A549 (cell line): ENCODE measurements around the gene ANGPTL3. TPM values are rescaled to one million over a fixed set of nuclear protein-coding genes. Genes with fewer than 3 reads are reported as not detected.

Source experiments
- ATAC-seq, 2 experiments: fragments of 200-7000 bp in 1 of 2; fragments of >200 bp in 1 of 2; cut with Nextera tagmentation in 1 of 2; cut with Tn5 transposase in 1 of 2; 3 replicates each; pipeline versions ENCODE4 v1.8.0 to v1.9.1; 2018 to 2020; ENCODE audit warnings: mild to moderate bottlenecking in 1 of 2, moderate library complexity in 1 of 2
- CTCF ChIA-PET: fragments of 300-600 bp; sonication (Branson Sonifier 250); formaldehyde crosslinking; extraction: SDS; loops from one replicate; lab custom pipeline; 2021; ENCODE audit warnings: antibody characterized with exemption, inconsistent platforms; lab: Yijun Ruan, JAX
- POLR2A ChIA-PET: fragments of 350-600 bp; formaldehyde crosslinking; extraction: SDS; loops from one replicate; lab custom pipeline; 2021; ENCODE audit warnings: antibody characterized with exemption, inconsistent platforms; lab: Yijun Ruan, JAX
- DNase-seq, 2 experiments: peaks; one replicate each; pipeline versions ENCODE4 v3.0.0 to v3.0.0-alpha.2; 2011 to 2016; ENCODE audit warnings: low read depth in 1 of 2, low spot score in 1 of 2
- FAIRE-seq: peaks from 2 replicates; lab custom pipeline; 2011; peaks lifted over from hg19 to GRCh38; lab: Jason Lieb, UNC
- H3K27ac ChIP-seq, 2 experiments: fragments of >200 bp; sonication (Bioruptor Twin); formaldehyde crosslinking; 3 replicates each; pipeline ENCODE4 v1.5.1; 2016 to 2017
- H3K4me1 ChIP-seq: fragments of >200 bp; sonication (Bioruptor Twin); formaldehyde crosslinking; 3 replicates; pipeline ENCODE4 v1.6.1; 2016
- H3K4me2 ChIP-seq: fragments of >200 bp; sonication (Bioruptor Twin); formaldehyde crosslinking; 3 replicates; pipeline ENCODE4 v1.6.1; 2016
- H3K4me3 ChIP-seq: fragments of >200 bp; sonication (Bioruptor Twin); formaldehyde crosslinking; 3 replicates; pipeline ENCODE4 v1.5.1; 2016
- H3K9me3 ChIP-seq: fragments of >200 bp; sonication (Bioruptor Twin); formaldehyde crosslinking; 3 replicates; pipeline ENCODE4 v1.6.1; 2016
- ATOH8 ChIP-seq: fragments of 250-450 bp; sonication (Bioruptor Pico); IDR thresholded peaks from 2 replicates; pipeline ENCODE4 v1.5.0; 2020; ENCODE audit warnings: low read depth, mild to moderate bottlenecking, moderate library complexity
- BCL3 ChIP-seq: fragments of >200 bp; sonication (Bioruptor Twin); formaldehyde crosslinking; IDR thresholded peaks from 3 replicates; pipeline ENCODE4 v1.6.1; 2016
- HMGXB4 ChIP-seq: fragments of 250-450 bp; sonication (Bioruptor Pico); IDR thresholded peaks from 2 replicates; pipeline ENCODE4 v1.5.0; 2021; ENCODE audit warnings: mild to moderate bottlenecking, moderate library complexity, borderline replicate concordance
- HOXA7 ChIP-seq: fragments of 250-450 bp; sonication (Bioruptor Pico); IDR thresholded peaks from 2 replicates; pipeline ENCODE4 v1.5.0; 2020; ENCODE audit warnings: mild to moderate bottlenecking, moderate library complexity
- JUN ChIP-seq, 2 experiments: fragments of >200 bp; sonication (Bioruptor Twin); formaldehyde crosslinking; IDR thresholded peaks; 2 replicates in 1 of 2; 3 replicates in 1 of 2; pipeline ENCODE4 v1.6.1; 2016 to 2017
- KDM5A ChIP-seq: fragments of 200-600 bp; sonication (generic); IDR thresholded peaks from 2 replicates; pipeline ENCODE4 v1.6.1; 2016; ENCODE audit warnings: antibody characterized with exemption, mild to moderate bottlenecking
- MAFK ChIP-seq: fragments of 450-650 bp; IDR thresholded peaks from 2 replicates; pipeline ENCODE4 v1.6.1; 2014; ENCODE audit not compliant: partially characterized antibody
- MYC ChIP-seq: IDR thresholded peaks from 2 replicates; pipeline ENCODE4 v1.6.1; 2012; ENCODE audit warnings: mild to moderate bottlenecking, inconsistent platforms, low read length, improper control_type of control experiment, borderline replicate concordance
- RFX5 ChIP-seq: fragments of 450-650 bp; IDR thresholded peaks from 2 replicates; pipeline ENCODE4 v1.7.1; 2014; ENCODE audit warnings: antibody characterized with exemption, mild to moderate bottlenecking, moderate library complexity
- RNF2 ChIP-seq: fragments of 200-600 bp; sonication (generic); IDR thresholded peaks from 2 replicates; pipeline ENCODE4 v1.6.1; 2016; ENCODE audit warnings: low read depth, mild to moderate bottlenecking, antibody characterized with exemption, moderate library complexity, borderline replicate concordance
- TP53 ChIP-seq: fragments of 250-450 bp; sonication (Bioruptor Pico); IDR thresholded peaks from 2 replicates; pipeline ENCODE4 v1.5.0; 2021; ENCODE audit warnings: mild to moderate bottlenecking, moderate library complexity
- USF2 ChIP-seq: fragments of 450-650 bp; IDR thresholded peaks from 2 replicates; pipeline ENCODE4 v1.6.1; 2014; ENCODE audit warnings: antibody characterized with exemption
- ZC3H11A ChIP-seq: fragments of 450-650 bp; IDR thresholded peaks from 2 replicates; pipeline ENCODE4 v1.6.1; 2014; ENCODE audit warnings: antibody characterized with exemption, mild to moderate bottlenecking
- ZFP36 ChIP-seq: fragments of 450-650 bp; IDR thresholded peaks from 2 replicates; pipeline ENCODE4 v1.6.1; 2014; ENCODE audit warnings: borderline replicate concordance; ENCODE audit not compliant: partially characterized antibody
- ZNF302 ChIP-seq: fragments of 250-450 bp; sonication (Bioruptor Pico); IDR thresholded peaks from 2 replicates; pipeline ENCODE4 v1.9.0; 2021; ENCODE audit warnings: inconsistent platforms, mild to moderate bottlenecking, moderate library complexity
- WGBS: methylation state at CpG from one replicate; pipeline ENCODE4 v1.1.6; 2017; ENCODE audit errors: missing lambda C conversion rate; 5-methylcytosine and 5-hydroxymethylcytosine counted together
- polyA plus RNA-seq, 4 experiments: library from polyadenylated mRNA; depleted of rRNA in 3 of 4; stranded (reverse); fragments of >200 nt; fragmentation: RNase III in 1 of 4; extraction: RNeasy Plus Mini Kit Qiagen cat#74134 plus additional on column Dnase treatment in 1 of 4; gene quantifications; 2 replicates in 3 of 4; 3 replicates in 1 of 4; pipeline ENCODE4 v1.2.3, GENCODE V29; 2011 to 2017

The ANGPTL3 gene
- polyA plus RNA-seq, 2 of the 4 experiments (the other 2 are of a cell fraction), result not detected

GRCh38 chr1:62654744-62655143 is 57.4 kb downstream of the ANGPTL3 start:
- CTCF ChIA-PET, result no interaction called here

More at GRCh38 chr1:62654744-62655143, 57.4 kb downstream of the ANGPTL3 start:
- DNase-seq (no peak), ATAC-seq (no peak), FAIRE-seq (no peak)
- H3K4me2 ChIP-seq, result no peak overlapping the region
- TF ChIP-seq HOXA7 (CRISPR knock-in tag), result no peak
- no peak for TF ChIP-seq ZFP36
- TF ChIP-seq RFX5, result no peak
- no peak for TF ChIP-seq JUN (IDR thresholded peaks at IDR 0.05)
- no peak for TF ChIP-seq USF2
- TF ChIP-seq ATOH8 (CRISPR knock-in tag), result no peak
- TF ChIP-seq MYC, result no peak
- TF ChIP-seq TP53, result no peak
- TF ChIP-seq MAFK, result no peak
- no peak for TF ChIP-seq RNF2
- no peak for TF ChIP-seq ZC3H11A
- TF ChIP-seq BCL3, result no peak
- no peak for TF ChIP-seq HMGXB4 (CRISPR knock-in tag)
- TF ChIP-seq KDM5A, result no peak
- no peak for TF ChIP-seq ZNF302 (CRISPR knock-in tag)
- POLR2A ChIA-PET, result no interaction called here
- no peaks in the 10 kb centered on the region for H3K4me1 ChIP-seq
- no peak overlapping the region for H3K27ac ChIP-seq
- no peaks in the 10 kb centered on the region for H3K9me3 ChIP-seq
- no peak overlapping the region for H3K4me3 ChIP-seq
- WGBS, result 88% methylated on average over 1 of the region's 1 CpG

Other genes with a start within 250 kb of the ANGPTL3 start
- gene USP1, start 160.5 kb upstream of the ANGPTL3 start, polyA plus RNA-seq (2011; rRNA removed), result 18.5 and 31.4 TPM in 2 replicates
- 23.5 to 26.4 TPM (median 24.8 TPM) in 3 replicates for gene USP1, start 160.5 kb upstream of the ANGPTL3 start, polyA plus RNA-seq (2017; fragmentation: RNase III; extraction: RNeasy Plus Mini Kit Qiagen cat#74134 plus additional on column Dnase treatment)
- 33.3 and 39.1 TPM in 2 replicates for gene DOCK7, start 90.9 kb downstream of the ANGPTL3 start, polyA plus RNA-seq (2011; rRNA removed)
- 19.9 to 31.1 TPM (median 25.5 TPM) in 3 replicates for gene DOCK7, start 90.9 kb downstream of the ANGPTL3 start, polyA plus RNA-seq (2017; fragmentation: RNase III; extraction: RNeasy Plus Mini Kit Qiagen cat#74134 plus additional on column Dnase treatment)
- 12.9 and 14.8 TPM in 2 replicates for gene ATG4C, start 186.6 kb downstream of the ANGPTL3 start, polyA plus RNA-seq (2011; rRNA removed)
- 6.0 to 6.7 TPM (median 6.5 TPM) in 3 replicates for gene ATG4C, start 186.6 kb downstream of the ANGPTL3 start, polyA plus RNA-seq (2017; fragmentation: RNase III; extraction: RNeasy Plus Mini Kit Qiagen cat#74134 plus additional on column Dnase treatment)